GM18868 (cell line): ENCODE data around the gene MCOLN1.
"Not testable (repeated sequence)": the region's sequence is repeated elsewhere in the genome, so short reads cannot be mapped to it uniquely, and the experiment has no call there.

Source experiments
- ATAC-seq: cut with Tn5 transposase; IDR thresholded peaks from one replicate; pipeline ENCODE4 v1.9.1; 2021; ENCODE audit warnings: mild to moderate bottlenecking, moderate library complexity; ENCODE audit not compliant: unreplicated experiment

The MCOLN1 gene

DNA sequence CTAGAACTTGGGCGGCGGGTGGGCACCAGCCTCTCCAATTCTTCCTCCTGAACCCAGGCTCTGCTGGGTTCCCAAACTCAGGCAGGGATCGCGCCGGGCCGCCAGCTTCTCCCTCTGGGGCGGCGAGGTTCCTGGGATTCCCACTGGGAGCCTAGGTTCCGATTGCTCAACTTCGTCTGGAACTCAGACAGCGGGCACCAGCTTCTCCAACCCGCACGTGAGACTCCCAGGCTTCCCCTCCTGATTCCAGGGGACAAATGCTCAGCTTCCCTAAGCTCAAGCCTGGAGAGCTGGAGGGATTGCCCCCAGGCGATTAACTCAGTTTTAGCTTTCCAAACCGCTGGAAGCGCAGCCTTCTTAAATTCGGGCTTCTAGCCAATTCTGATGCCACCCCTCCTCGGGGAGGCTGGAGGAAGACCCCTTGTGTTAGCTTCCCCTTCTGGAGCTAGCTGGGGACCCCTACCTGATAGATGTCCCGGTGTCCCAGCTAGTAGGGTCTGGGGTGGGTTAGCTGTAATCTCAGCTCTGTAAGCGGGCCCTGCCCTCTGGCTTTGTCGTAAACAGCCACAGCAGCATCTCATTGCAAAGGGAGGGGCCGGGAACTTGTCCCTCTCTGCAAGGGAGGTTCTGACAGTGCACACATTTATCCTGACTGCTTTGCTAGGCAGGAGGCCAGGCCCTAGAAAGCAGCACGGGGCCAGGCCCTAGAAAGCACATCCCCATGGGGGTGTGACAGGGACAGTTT is 671 bp downstream of the MCOLN1 start:
- no peak for ATAC-seq

DNA sequence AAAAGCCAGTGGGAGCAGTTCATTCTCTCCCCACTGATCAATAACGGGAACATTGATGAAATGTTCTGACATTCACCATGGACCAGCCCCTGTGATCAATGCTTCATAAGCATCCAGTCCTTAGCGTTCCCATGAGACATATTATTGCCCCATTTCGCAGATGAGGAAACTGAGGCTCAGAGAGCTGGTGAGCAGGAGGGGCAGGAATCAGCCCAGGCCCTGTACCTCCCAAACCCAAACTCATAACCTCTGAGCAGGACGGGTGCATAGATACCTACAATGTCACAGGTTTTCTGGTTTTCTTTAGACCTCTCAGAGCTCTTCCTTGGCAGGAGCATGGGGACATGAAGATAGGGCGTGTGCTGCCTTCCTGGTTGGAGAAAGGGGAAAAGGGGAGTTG is 2.1 kb downstream of the MCOLN1 start:
- no peak for ATAC-seq

GRCh38 chr19:7524992-7525739 is 2.7 kb downstream of the MCOLN1 start:
- ATAC-seq = no peak

GRCh38 chr19:7526059-7526929 is 3.9 kb downstream of the MCOLN1 start:
- no peak for ATAC-seq

GRCh38 chr19:7527516-7528191 is 5.2 kb downstream of the MCOLN1 start:
- no peak for ATAC-seq

GRCh38 chr19:7528192-7528519 is 5.7 kb downstream of the MCOLN1 start:
- no peak for ATAC-seq

DNA sequence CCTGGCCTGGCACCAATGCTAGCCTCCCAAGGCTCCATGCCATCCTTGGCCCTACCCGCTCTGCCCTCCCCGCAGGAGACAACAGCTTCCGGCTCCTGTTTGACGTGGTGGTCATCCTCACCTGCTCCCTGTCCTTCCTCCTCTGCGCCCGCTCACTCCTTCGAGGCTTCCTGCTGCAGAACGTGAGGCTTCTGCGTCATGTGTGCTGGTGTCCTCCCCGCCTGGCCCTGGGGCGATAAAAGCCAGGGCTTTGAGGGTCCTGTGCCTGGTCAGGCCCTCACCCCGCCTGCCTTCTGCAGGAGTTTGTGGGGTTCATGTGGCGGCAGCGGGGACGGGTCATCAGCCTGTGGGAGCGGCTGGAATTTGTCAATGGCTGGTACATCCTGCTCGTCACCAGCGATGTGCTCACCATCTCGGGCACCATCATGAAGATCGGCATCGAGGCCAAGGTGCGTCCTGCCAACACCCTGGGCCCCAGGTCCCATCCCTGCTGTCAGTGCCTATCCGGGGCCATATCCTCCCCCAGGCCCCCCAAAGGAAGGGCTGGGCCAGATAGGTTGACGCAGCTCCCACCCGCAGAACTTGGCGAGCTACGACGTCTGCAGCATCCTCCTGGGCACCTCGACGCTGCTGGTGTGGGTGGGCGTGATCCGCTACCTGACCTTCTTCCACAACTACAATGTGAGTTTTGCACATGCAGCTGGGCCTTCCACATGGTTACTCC is 6.3 kb downstream of the MCOLN1 start:
- no peak for ATAC-seq

- ATAC-seq = no peak
Measured at GRCh38 chr19:7529246-7529600, 6.8 kb downstream of the MCOLN1 start.

- ATAC-seq = no peak
Measured at GRCh38 chr19:7529610-7530490, 7.4 kb downstream of the MCOLN1 start.

GRCh38 chr19:7533281-7533885 is 11.0 kb downstream of the MCOLN1 start:
- no peak for ATAC-seq

DNA sequence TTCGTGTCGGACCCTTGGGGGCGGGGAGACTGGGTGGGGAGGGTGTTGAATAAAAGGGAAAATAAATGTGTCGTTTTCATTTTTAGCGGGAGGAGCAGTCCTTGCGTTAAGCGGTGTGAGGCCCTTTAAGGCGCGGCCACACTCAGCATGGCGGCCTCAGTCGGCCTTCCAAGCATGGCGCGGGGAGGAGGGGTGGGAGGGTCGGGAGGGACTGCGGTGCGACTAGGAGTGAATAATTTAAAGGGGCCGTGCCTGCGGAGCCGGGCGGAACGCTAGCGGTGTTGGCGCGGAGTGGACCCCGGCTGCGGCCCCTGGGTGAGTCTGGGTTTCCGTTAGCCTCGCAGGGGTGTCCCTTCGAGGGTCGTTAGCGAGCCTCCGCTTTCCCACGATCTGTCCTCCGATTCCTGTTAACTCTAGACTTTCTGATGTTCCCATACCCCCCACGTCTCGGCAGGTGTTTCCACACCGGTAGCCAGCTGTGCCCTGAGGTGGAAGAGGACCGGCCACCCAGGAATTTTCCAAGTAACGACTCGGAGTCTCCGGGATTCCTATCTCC is 11.6 kb downstream of the MCOLN1 start:
- no peak for ATAC-seq

DNA sequence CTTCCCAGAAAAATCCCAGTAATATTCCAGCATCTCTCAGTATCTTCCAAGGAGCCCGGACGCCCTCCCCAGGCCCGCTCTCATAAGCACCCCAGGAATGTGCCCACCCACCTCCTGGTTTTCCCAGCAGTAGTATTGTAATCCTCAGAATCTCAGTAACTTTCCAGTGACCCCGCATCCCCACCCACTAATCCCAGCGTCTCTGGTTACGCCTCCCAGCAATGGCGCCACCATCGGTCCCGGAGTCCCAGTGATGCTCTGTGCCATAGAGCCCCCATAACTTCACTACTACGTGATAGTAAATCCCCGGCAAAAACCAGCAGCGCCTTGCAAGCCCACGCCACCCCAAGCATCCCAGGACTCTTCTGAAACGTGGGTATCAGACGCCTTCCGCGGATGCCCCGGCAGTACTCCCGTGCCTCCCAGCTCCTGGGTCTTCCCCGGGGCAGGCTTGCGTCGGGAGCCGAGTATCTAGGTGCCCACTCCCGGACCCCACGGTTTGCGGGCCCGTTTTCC is 12.2 kb downstream of the MCOLN1 start:
- no peak for ATAC-seq

GRCh38 chr19:7535047-7535997 is 12.9 kb downstream of the MCOLN1 start, which contains the start of gene PNPLA6:
TSS of gene PNPLA6 (plus strand) at chr19:7535717. CDS start at chr19:7535789, 72 bp downstream.
- peak; percentile 60 for ATAC-seq

DNA sequence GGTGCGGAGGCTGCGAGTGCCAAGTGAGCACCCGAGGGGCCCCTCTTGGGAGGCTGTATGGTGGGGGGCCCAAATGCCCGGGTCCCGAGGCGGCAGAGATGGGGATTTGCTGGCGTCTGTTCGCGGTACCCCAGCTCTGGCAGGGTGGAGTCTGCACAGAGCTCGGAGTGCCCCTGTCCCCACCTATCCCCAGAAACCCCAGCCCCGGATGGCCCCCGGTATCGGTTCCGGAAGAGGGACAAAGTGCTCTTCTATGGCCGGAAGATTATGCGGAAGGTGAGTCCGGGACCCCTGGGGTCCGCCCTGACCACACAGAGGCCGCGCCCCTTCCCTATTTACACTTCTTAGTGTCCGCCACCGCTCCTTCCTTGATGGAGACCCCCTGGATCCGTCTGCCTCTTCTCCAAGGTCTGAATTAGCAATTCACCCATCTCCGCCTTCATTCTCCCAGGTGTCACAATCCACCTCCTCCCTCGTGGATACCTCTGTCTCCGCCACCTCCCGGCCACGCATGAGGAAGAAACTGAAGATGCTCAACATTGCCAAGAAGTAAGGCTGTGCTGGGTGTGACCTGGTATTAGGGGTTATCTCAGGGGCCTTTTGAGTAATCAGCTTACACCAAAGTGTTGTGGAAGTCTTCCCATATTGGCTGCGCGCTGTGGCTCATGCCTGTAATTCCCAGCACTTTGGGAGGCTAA is 13.7 kb downstream of the MCOLN1 start:
- ATAC-seq = no peak

GRCh38 chr19:7538990-7539389 is 16.6 kb downstream of the MCOLN1 start:
- not testable (repeated sequence) for ATAC-seq

GRCh38 chr19:7539827-7540425 is 17.5 kb downstream of the MCOLN1 start:
- no peak for ATAC-seq
